Omental fat pad (tissue), 4 donors: ENCODE data around the gene PAAF1. TPM values are rescaled to one million over a fixed set of nuclear protein-coding genes. Genes with fewer than 3 reads are reported as not detected.

Source experiments
- ATAC-seq: fragments of 150-250 bp; one replicate; pipeline ENCODE4 v1.9.1; 2016; ENCODE audit warnings: mild to moderate bottlenecking, moderate library complexity; ENCODE audit not compliant: low FRiP score
- DNase-seq: peaks from one replicate; pipeline ENCODE4 v3.0.0-alpha.2; 2019; ENCODE audit warnings: low spot score
- total RNA-seq, 4 donors: library from RNA; depleted of rRNA; stranded (reverse); fragments of >200 nt; gene quantifications; one replicate each; pipeline ENCODE4 v1.1.0, GENCODE V29; 2016
- TF ChIP-seq, protein P1 (sequence below), 3 donors: fragments of 450-650 bp; IDR thresholded peaks; one replicate each; pipeline ENCODE4 v1.5.1; 2016 to 2017; ENCODE audit warnings: antibody characterized with exemption in 3 of 3, mild to moderate bottlenecking in 3 of 3, moderate library complexity in 2 of 3

The PAAF1 gene
- total RNA-seq, 4 donors from 2014 or later, result 7.1 to 11.4 (median 9.7) TPM

DNA sequence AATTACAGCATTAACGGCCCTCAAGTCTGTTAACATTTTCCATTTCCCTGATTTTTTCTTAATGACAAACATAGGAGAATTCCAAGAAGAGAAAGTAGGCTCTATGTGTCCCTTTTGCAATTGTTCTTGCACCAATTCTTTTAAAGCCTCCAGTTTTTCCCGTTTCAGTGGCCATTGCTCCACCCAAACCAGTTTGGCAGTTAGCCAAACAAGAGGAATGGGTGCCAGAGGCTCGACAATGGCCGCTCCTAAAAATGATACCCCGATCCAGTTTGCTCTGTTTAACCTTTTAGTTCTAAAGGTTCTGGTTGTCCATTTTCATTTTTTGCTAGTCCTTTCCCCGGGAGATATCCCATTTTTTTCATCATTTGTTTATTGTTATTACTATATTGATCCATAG lies 67.3 kb downstream of the PAAF1 start:
- ATAC-seq (no peak), DNase-seq (no peak)
- TF ChIP-seq, protein P1, sequence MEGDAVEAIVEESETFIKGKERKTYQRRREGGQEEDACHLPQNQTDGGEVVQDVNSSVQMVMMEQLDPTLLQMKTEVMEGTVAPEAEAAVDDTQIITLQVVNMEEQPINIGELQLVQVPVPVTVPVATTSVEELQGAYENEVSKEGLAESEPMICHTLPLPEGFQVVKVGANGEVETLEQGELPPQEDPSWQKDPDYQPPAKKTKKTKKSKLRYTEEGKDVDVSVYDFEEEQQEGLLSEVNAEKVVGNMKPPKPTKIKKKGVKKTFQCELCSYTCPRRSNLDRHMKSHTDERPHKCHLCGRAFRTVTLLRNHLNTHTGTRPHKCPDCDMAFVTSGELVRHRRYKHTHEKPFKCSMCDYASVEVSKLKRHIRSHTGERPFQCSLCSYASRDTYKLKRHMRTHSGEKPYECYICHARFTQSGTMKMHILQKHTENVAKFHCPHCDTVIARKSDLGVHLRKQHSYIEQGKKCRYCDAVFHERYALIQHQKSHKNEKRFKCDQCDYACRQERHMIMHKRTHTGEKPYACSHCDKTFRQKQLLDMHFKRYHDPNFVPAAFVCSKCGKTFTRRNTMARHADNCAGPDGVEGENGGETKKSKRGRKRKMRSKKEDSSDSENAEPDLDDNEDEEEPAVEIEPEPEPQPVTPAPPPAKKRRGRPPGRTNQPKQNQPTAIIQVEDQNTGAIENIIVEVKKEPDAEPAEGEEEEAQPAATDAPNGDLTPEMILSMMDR (IDR thresholded peaks at IDR 0.05), result no peak

DNA sequence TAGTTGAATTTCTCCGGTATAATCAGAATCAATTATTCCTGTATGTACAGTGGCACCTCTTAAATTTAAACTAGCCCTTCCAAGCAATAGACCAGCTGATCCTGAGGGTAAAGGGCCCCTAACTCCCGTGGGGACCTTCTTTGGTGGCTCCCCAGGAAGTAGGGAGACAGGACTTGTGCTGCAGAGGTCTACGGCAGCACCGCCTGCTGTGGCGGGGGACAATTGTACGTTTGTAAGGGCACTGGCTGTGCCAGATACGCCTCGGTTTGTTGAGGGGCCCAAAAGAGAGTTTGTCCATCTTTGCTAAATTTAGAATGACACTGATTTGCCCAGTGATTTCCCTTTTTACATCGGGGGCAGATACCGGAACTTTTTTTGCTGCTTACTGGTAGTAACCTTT lies 68.1 kb downstream of the PAAF1 start:
- DNase-seq, result no peak
- TF ChIP-seq, protein P1 (IDR thresholded peaks at IDR 0.05), result no peak
- no peak for ATAC-seq

DNA sequence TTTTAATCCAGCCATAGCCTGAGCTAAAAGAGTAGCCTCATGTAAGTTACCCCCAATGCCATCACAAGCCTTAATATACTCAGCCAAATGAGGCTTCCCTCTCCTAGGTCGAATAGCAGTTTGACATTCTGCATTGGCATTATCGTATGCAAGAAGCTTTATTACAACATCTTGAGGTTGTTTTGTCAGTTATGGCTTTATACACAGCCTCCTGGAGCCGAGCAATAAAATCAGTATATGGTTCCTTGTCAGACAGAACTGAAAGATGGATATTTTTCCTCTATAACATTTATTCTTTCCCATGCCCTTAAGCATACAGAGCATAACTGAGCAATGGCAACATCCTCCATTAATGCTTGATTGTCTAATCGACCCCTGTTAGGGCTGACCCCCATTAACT lies 68.6 kb downstream of the PAAF1 start:
- DNase-seq (no peak), ATAC-seq (no peak)
- TF ChIP-seq, protein P1 (IDR thresholded peaks at IDR 0.05), result no peak

DNA sequence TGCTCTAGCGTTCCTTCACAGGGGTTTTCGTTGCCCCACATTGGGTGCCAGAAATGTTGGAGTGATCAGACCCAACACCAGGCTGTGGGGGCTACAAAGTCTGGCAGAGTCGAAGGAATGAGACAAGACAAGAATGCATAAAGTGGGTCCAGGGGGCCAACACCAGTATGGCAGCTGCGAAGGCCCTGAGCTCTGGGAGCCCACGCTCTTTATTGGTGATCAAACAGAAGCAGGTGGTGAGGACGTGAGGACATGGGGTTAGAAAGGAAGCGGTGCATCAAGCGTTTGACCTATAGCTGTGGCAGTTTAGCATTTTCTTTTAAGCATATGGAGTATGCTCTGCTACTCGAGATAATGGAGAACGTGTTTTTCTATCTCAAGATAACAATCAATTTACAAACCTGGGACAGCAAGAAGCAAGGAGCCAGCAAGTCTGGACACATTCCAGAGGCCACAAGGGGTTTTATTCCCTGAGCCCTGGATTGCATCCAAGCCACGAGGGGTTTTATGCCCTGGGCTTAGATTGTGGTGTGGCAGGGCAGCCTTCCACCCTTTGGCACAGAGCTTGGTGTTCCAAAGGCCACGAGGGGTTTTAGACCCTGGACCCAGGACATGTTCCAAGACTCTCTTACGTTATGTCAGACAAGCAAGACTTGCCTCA lies 70.1 kb downstream of the PAAF1 start:
- TF ChIP-seq, protein P1 (IDR thresholded peaks at IDR 0.05), result no peak

DNA sequence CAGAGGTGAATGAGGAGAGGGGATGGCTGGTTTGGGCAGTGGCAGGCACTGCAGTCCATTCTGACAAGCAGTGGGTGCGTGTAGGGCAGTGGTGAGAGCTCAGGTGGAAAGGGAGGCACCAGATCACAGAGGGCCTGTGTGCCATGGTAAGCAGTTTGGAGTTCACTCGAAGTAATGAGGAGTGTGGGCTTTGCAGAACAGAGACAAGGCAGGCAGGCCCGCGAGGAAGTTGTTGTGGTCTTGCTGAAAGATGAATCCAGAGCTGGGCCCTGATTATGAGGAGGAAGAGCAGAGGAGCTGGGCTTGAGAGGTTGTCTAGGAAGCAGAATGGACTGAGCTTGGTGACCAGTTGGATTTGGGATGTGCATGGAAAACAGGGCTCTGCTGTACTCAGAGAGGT lies 72.4 kb downstream of the PAAF1 start:
- DNase-seq (no peak), ATAC-seq (no peak)
- TF ChIP-seq, protein P1 (IDR thresholded peaks at IDR 0.05), result no peak

More for the DNA sequence above, 70.1 kb downstream of the PAAF1 start:
- ATAC-seq (no peak), DNase-seq (no peak)

DNA sequence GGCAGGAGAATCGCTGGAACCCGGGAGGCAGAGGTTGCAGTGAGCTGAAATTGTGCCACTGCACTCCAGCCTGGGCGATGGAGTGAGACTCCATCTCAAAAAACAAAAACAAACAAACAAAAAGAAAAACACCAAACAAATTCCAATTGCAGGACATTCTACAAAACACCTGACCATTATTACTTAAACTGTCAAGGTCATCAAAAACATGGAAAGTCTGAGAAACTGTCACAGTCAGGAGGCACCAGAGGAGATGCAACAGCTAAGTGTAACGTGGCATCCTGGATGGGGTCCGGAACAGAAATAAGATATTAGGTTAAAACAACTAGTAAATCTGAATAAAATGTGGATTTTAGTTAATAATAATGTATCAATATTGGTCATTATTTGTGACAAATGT lies 73.1 kb downstream of the PAAF1 start:
- TF ChIP-seq, protein P1 (IDR thresholded peaks at IDR 0.05), result no peak
- DNase-seq (no peak), ATAC-seq (no peak)
